ENCODE results near the gene SLC25A21.

SLC25A21 gene

GRCh38 chr14:36660736-36661505 lies 511.5 kb downstream of the SLC25A21 start:
- DNase-seq (ENCODE audit: low spot score in 2 of 2) (no peak), ATAC-seq (replicated peaks; ENCODE audit: extremely low read depth, poor library complexity, severe bottlenecking) (no peak)
- peaks cover 11% of the 10 kb centered on the region for H3K9me3 Mint-ChIP-seq
- H3K27me3 Mint-ChIP-seq: peaks cover 100% of the 10 kb centered on the region
- H3K36me3 Mint-ChIP-seq (ENCODE audit: insufficient read depth): no peaks in the 10 kb centered on the region
- H3K4me3 Mint-ChIP-seq: no peak overlapping the region
- H3K27ac Mint-ChIP-seq (ENCODE audit: low read depth): no peak overlapping the region
- H3K4me1 Mint-ChIP-seq: peaks cover 5% of the 10 kb centered on the region

GRCh38 chr14:36659822-36660735 lies 512.3 kb downstream of the SLC25A21 start:
- Mint-ChIP-seq H3K27ac (ENCODE audit: low read depth) (no peak overlapping the region), H3K27me3 (peaks cover 100% of the 10 kb centered on the region), H3K4me3 (no peak overlapping the region), H3K4me1 (peaks cover 10% of the 10 kb centered on the region), H3K36me3 (ENCODE audit: insufficient read depth) (no peaks in the 10 kb centered on the region), H3K9me3 (peaks cover 11% of the 10 kb centered on the region)
- no peak for ATAC-seq (replicated peaks; ENCODE audit: extremely low read depth, poor library complexity, severe bottlenecking)
- no peak for DNase-seq (ENCODE audit: low spot score in 2 of 2)

- DNase-seq (ENCODE audit: low spot score in 2 of 2): no peak
- no peak for ATAC-seq (replicated peaks; ENCODE audit: extremely low read depth, poor library complexity, severe bottlenecking)
- peaks cover 100% of the 10 kb centered on the region for H3K27me3 Mint-ChIP-seq
- peaks cover 11% of the 10 kb centered on the region for H3K9me3 Mint-ChIP-seq
- H3K4me3 Mint-ChIP-seq: no peak overlapping the region
- H3K27ac Mint-ChIP-seq (ENCODE audit: low read depth): no peak overlapping the region
- H3K36me3 Mint-ChIP-seq (ENCODE audit: insufficient read depth): no peaks in the 10 kb centered on the region
- peaks cover 10% of the 10 kb centered on the region for H3K4me1 Mint-ChIP-seq
These were observed 513.2 kb downstream of the SLC25A21 start for GRCh38 chr14:36659010-36659821.

GRCh38 chr14:36658123-36659009 lies 514.0 kb downstream of the SLC25A21 start:
- Mint-ChIP-seq H3K9me3 (peaks cover 11% of the 10 kb centered on the region), H3K4me1 (peaks cover 10% of the 10 kb centered on the region), H3K4me3 (no peak overlapping the region), H3K36me3 (ENCODE audit: insufficient read depth) (no peaks in the 10 kb centered on the region), H3K27me3 (peaks cover 100% of the 10 kb centered on the region), H3K27ac (ENCODE audit: low read depth) (no peak overlapping the region)
- ATAC-seq (replicated peaks; ENCODE audit: extremely low read depth, poor library complexity, severe bottlenecking): no peak
- no peak for DNase-seq (ENCODE audit: low spot score in 2 of 2)

- Mint-ChIP-seq H3K27me3 (peaks cover 100% of the 10 kb centered on the region), H3K4me1 (peaks cover 10% of the 10 kb centered on the region), H3K36me3 (ENCODE audit: insufficient read depth) (no peaks in the 10 kb centered on the region), H3K4me3 (no peak overlapping the region), H3K27ac (ENCODE audit: low read depth) (no peak overlapping the region), H3K9me3 (peaks cover 11% of the 10 kb centered on the region)
- ATAC-seq (replicated peaks; ENCODE audit: extremely low read depth, poor library complexity, severe bottlenecking) (no peak), DNase-seq (ENCODE audit: low spot score in 2 of 2) (no peak)
These were observed 514.8 kb downstream of the SLC25A21 start for GRCh38 chr14:36657399-36658122.

GRCh38 chr14:36656687-36657398 lies 515.6 kb downstream of the SLC25A21 start:
- Mint-ChIP-seq H3K4me3 (no peak overlapping the region), H3K4me1 (peaks cover 10% of the 10 kb centered on the region), H3K9me3 (peaks cover 11% of the 10 kb centered on the region), H3K27ac (ENCODE audit: low read depth) (no peak overlapping the region), H3K36me3 (ENCODE audit: insufficient read depth) (no peaks in the 10 kb centered on the region), H3K27me3 (peaks cover 100% of the 10 kb centered on the region)
- ATAC-seq (replicated peaks; ENCODE audit: extremely low read depth, poor library complexity, severe bottlenecking): no peak
- DNase-seq (ENCODE audit: low spot score in 2 of 2): no peak

- DNase-seq (ENCODE audit: low spot score in 2 of 2): no peak
- Mint-ChIP-seq H3K9me3 (peaks cover 11% of the 10 kb centered on the region), H3K27me3 (peaks cover 100% of the 10 kb centered on the region), H3K27ac (ENCODE audit: low read depth) (no peak overlapping the region), H3K4me3 (no peak overlapping the region), H3K4me1 (peaks cover 5% of the 10 kb centered on the region), H3K36me3 (ENCODE audit: insufficient read depth) (no peaks in the 10 kb centered on the region)
- ATAC-seq (replicated peaks; ENCODE audit: extremely low read depth, poor library complexity, severe bottlenecking): no peak
These were observed 516.3 kb downstream of the SLC25A21 start for GRCh38 chr14:36655963-36656686.

- DNase-seq (ENCODE audit: low spot score in 2 of 2) (no peak), ATAC-seq (replicated peaks; ENCODE audit: extremely low read depth, poor library complexity, severe bottlenecking) (no peak)
- peaks cover 5% of the 10 kb centered on the region for H3K4me1 Mint-ChIP-seq
- no peak overlapping the region for H3K4me3 Mint-ChIP-seq
- H3K36me3 Mint-ChIP-seq (ENCODE audit: insufficient read depth): no peaks in the 10 kb centered on the region
- H3K27me3 Mint-ChIP-seq: peaks cover 100% of the 10 kb centered on the region
- H3K27ac Mint-ChIP-seq (ENCODE audit: low read depth): no peak overlapping the region
- H3K9me3 Mint-ChIP-seq: peaks cover 8% of the 10 kb centered on the region
These were observed 516.8 kb downstream of the SLC25A21 start for GRCh38 chr14:36655571-36655962.

GRCh38 chr14:36654794-36655381 lies 517.5 kb downstream of the SLC25A21 start:
- Mint-ChIP-seq H3K4me1 (peaks cover 5% of the 10 kb centered on the region), H3K4me3 (no peak overlapping the region), H3K9me3 (peaks cover 6% of the 10 kb centered on the region), H3K27ac (ENCODE audit: low read depth) (no peak overlapping the region), H3K36me3 (ENCODE audit: insufficient read depth) (no peaks in the 10 kb centered on the region), H3K27me3 (peaks cover 100% of the 10 kb centered on the region)
- DNase-seq (ENCODE audit: low spot score in 2 of 2) (no peak), ATAC-seq (replicated peaks; ENCODE audit: extremely low read depth, poor library complexity, severe bottlenecking) (no peak)

All from central memory CD8-positive, alpha-beta T cell (primary cell).